Mesothelial cell of epicardium (in vitro differentiated cells): ENCODE results near the gene AFF3. TPM values are rescaled to one million over a fixed set of nuclear protein-coding genes. Genes with fewer than 3 reads are reported as not detected.

ENCODE experiments used
- DNase-seq, 2 experiments: peaks; one replicate each; pipeline ENCODE4 v3.0.0; 2021; ENCODE audit warnings: low spot score in 2 of 2; ENCODE audit not compliant: unreplicated experiment in 2 of 2
- H3K27ac Mint-ChIP-seq: 2 replicates; pipeline ENCODE4 v1.8.0; 2021; ENCODE audit warnings: mixed read lengths
- H3K27me3 Mint-ChIP-seq: 2 replicates; pipeline ENCODE4 v1.8.0; 2021; ENCODE audit warnings: low read depth, mixed read lengths
- H3K36me3 Mint-ChIP-seq: 2 replicates; pipeline ENCODE4 v1.8.0; 2021; ENCODE audit warnings: mixed read lengths
- H3K4me1 Mint-ChIP-seq: 2 replicates; pipeline ENCODE4 v1.8.0; 2021; ENCODE audit warnings: mixed read lengths
- H3K4me3 Mint-ChIP-seq: 2 replicates; pipeline ENCODE4 v1.8.0; 2021; ENCODE audit warnings: mild to moderate bottlenecking, moderate library complexity, mixed read lengths
- H3K9me3 Mint-ChIP-seq: 2 replicates; pipeline ENCODE4 v1.8.0; 2021; ENCODE audit warnings: mixed read lengths
- total RNA-seq: library from RNA; stranded (reverse); gene quantifications from 3 replicates; pipeline ENCODE4 v1.2.1, GENCODE V29; 2021
- TF ChIP-seq, protein P1 (sequence below): fragments of 200-600 bp; sonication (generic); IDR thresholded peaks from one replicate; pipeline ENCODE4 v1.5.0; 2021; ENCODE audit warnings: antibody characterized with exemption; ENCODE audit not compliant: unreplicated experiment

AFF3 gene, protein sequence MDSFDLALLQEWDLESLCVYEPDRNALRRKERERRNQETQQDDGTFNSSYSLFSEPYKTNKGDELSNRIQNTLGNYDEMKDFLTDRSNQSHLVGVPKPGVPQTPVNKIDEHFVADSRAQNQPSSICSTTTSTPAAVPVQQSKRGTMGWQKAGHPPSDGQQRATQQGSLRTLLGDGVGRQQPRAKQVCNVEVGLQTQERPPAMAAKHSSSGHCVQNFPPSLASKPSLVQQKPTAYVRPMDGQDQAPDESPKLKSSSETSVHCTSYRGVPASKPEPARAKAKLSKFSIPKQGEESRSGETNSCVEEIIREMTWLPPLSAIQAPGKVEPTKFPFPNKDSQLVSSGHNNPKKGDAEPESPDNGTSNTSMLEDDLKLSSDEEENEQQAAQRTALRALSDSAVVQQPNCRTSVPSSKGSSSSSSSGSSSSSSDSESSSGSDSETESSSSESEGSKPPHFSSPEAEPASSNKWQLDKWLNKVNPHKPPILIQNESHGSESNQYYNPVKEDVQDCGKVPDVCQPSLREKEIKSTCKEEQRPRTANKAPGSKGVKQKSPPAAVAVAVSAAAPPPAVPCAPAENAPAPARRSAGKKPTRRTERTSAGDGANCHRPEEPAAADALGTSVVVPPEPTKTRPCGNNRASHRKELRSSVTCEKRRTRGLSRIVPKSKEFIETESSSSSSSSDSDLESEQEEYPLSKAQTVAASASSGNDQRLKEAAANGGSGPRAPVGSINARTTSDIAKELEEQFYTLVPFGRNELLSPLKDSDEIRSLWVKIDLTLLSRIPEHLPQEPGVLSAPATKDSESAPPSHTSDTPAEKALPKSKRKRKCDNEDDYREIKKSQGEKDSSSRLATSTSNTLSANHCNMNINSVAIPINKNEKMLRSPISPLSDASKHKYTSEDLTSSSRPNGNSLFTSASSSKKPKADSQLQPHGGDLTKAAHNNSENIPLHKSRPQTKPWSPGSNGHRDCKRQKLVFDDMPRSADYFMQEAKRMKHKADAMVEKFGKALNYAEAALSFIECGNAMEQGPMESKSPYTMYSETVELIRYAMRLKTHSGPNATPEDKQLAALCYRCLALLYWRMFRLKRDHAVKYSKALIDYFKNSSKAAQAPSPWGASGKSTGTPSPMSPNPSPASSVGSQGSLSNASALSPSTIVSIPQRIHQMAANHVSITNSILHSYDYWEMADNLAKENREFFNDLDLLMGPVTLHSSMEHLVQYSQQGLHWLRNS (N-terminal part only)
- 14.4 to 15.6 TPM (median 14.7 TPM) in 3 replicates for total RNA-seq

DNA sequence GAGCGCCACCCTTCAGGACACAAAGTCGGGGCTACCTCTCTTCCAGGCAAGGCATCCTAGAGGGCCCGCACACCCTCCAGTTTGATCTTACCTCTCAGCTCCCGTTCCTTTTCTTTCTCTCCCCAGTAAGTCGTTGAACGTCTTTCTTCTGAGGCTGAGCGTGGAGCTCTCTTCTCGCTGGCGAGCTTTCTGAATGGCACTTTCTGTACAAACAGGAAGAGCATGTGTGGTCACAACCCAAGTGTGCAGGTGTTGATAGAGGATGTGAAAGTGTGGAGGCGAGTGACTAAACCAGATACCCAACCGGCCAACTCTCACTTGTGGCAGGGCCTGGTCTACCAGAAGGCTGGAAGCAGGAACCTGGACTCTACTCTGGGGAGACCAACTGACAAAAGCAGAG is at the start of gene AFF3:
Gene AFF3, minus strand, starts transcription at position 198 of the 400 bp plus-strand sequence. CDS start 38,136 bp downstream, outside the sequence.
- no peak within 1 kb of the TSS for H3K27ac Mint-ChIP-seq
- H3K4me3 Mint-ChIP-seq = no peak within 1 kb of the TSS
- peaks cover 57% of the 10 kb centered on the region for H3K27me3 Mint-ChIP-seq
- TF ChIP-seq, protein P1, sequence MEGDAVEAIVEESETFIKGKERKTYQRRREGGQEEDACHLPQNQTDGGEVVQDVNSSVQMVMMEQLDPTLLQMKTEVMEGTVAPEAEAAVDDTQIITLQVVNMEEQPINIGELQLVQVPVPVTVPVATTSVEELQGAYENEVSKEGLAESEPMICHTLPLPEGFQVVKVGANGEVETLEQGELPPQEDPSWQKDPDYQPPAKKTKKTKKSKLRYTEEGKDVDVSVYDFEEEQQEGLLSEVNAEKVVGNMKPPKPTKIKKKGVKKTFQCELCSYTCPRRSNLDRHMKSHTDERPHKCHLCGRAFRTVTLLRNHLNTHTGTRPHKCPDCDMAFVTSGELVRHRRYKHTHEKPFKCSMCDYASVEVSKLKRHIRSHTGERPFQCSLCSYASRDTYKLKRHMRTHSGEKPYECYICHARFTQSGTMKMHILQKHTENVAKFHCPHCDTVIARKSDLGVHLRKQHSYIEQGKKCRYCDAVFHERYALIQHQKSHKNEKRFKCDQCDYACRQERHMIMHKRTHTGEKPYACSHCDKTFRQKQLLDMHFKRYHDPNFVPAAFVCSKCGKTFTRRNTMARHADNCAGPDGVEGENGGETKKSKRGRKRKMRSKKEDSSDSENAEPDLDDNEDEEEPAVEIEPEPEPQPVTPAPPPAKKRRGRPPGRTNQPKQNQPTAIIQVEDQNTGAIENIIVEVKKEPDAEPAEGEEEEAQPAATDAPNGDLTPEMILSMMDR = no peak
- H3K9me3 Mint-ChIP-seq = no peaks in the 10 kb centered on the region
- H3K4me1 Mint-ChIP-seq = peaks cover 3% of the 10 kb centered on the region
- no peaks in the 10 kb centered on the region for H3K36me3 Mint-ChIP-seq
- DNase-seq = no peak

DNA sequence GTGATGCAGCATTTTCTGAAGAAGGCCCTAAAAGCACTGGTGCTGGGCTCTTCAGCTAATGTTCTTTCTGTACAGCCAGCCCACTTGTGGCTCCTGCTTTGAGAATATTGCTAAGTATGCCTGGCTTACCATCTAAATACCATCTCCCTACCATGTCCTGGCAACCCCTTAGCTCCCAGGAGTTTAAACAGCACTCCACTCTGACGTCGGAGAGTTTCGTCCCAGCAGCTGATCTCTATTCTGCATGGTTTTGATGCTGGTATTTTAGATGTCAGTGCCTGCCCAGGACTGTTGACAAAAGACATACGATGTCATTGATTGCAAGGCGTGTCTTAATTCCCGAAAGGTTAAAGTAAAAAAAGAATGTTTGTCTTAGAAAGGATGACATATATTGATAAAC is 47.0 kb upstream of the AFF3 start:
- H3K27me3 Mint-ChIP-seq = peaks cover 16% of the 10 kb centered on the region
- H3K4me1 Mint-ChIP-seq = peaks cover 5% of the 10 kb centered on the region
- DNase-seq = no peak
- H3K4me3 Mint-ChIP-seq = no peak overlapping the region
- peaks cover 9% of the 10 kb centered on the region for H3K9me3 Mint-ChIP-seq
- TF ChIP-seq, protein P1 = no peak
- H3K36me3 Mint-ChIP-seq = no peaks in the 10 kb centered on the region
- no peak overlapping the region for H3K27ac Mint-ChIP-seq

DNA sequence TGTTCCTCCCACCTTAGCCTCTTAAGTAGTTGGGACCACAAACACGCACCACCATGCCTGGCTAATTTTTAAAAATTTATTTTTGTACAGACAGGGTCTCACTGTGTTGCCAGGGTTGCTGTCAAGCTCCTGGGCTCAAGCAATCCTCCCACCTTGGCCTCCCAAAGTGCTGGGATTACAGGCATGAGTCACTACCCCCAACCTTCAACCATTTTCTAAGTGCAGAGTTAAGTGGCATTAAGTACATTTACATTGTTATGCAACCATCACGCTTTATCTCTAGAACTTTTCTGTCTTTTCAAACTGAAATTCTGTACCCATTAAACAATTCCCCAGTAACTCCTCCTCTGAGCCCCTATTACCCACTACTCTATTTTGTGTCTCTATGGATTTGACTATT is 45.9 kb upstream of the AFF3 start:
- H3K27me3 Mint-ChIP-seq = peaks cover 20% of the 10 kb centered on the region
- H3K9me3 Mint-ChIP-seq = peaks cover 9% of the 10 kb centered on the region

DNA sequence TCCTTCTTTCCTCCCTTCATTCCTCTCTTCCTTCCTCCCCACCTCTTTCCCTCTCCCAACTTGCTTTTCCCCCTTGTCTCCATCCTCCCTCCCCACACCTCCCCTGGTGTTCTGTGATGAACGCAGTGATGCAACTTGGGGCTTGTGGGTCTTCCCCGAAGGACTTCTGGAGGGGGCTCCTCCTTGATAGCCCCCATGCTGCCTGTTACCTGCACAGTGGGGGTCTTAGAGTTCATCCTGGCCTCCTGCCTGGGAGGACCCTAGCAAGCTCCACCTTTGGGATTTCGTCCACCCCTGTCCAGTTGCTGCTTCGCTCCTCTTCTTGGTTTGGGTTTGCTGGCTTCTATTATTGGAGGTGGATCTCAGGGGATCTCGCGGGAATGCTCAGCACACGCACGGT is 43.7 kb upstream of the AFF3 start:
- H3K27me3 Mint-ChIP-seq = peaks cover 25% of the 10 kb centered on the region

More for the DNA sequence above, 45.9 kb upstream of the AFF3 start:
- H3K36me3 Mint-ChIP-seq = no peaks in the 10 kb centered on the region
- H3K4me1 Mint-ChIP-seq = peaks cover 12% of the 10 kb centered on the region
- TF ChIP-seq, protein P1 = no peak
- DNase-seq = no peak
- no peak overlapping the region for H3K4me3 Mint-ChIP-seq
- H3K27ac Mint-ChIP-seq = no peak overlapping the region

DNA sequence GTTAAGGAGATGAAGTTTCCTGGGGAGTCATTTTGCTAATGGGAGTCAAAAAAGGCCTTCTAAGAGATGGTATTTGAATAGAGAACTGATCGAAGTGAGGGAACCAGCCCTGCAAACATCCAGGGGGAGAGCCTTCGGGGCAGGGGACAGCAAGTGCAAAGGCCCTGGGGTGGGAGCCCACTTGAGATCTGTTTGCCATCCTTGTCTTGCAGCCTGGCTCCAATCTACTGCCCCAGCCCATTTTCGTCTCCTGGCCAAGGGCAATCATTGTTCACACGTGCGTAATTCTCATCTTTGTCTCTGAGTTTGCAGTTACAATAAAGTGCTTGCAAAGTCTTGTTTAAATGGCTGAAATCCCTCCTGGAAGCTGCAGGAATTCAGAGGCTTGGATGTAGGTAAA is 43.1 kb upstream of the AFF3 start:
- Mint-ChIP-seq H3K4me1 (peaks cover 26% of the 10 kb centered on the region), H3K4me3 (no peak overlapping the region), H3K27ac (no peak overlapping the region), H3K36me3 (no peaks in the 10 kb centered on the region), H3K27me3 (peaks cover 27% of the 10 kb centered on the region), H3K9me3 (no peaks in the 10 kb centered on the region)
- no peak for DNase-seq
- TF ChIP-seq, protein P1 = no peak

More for the DNA sequence above, 43.7 kb upstream of the AFF3 start:
- no peaks in the 10 kb centered on the region for H3K9me3 Mint-ChIP-seq
- peaks cover 26% of the 10 kb centered on the region for H3K4me1 Mint-ChIP-seq
- DNase-seq = no peak
- H3K36me3 Mint-ChIP-seq = no peaks in the 10 kb centered on the region
- TF ChIP-seq, protein P1 = no peak
- H3K27ac Mint-ChIP-seq = no peak overlapping the region
- no peak overlapping the region for H3K4me3 Mint-ChIP-seq
